HEK293 (cell line): ENCODE measurements around the gene APCDD1.

ENCODE experiments used
- ZNF121 ChIP-seq: fragments of 450-650 bp; formaldehyde crosslinking; IDR thresholded peaks from 2 replicates; pipeline ENCODE4 v1.5.1; 2016; ENCODE audit warnings: missing biosample characterization, missing genetic modification characterization
- TF ChIP-seq, protein P1 (sequence below): fragments of 450-650 bp; formaldehyde crosslinking; IDR thresholded peaks from 2 replicates; pipeline ENCODE4 v1.5.1; 2016; ENCODE audit warnings: missing biosample characterization, missing genetic modification characterization
- TF ChIP-seq, protein P2 (sequence below): fragments of 450-650 bp; formaldehyde crosslinking; IDR thresholded peaks from 2 replicates; pipeline ENCODE4 v1.5.1; 2016; ENCODE audit warnings: missing biosample characterization, missing genetic modification characterization
- TF ChIP-seq, protein P3 (sequence below): fragments of 450-650 bp; formaldehyde crosslinking; IDR thresholded peaks from 2 replicates; pipeline ENCODE4 v1.5.1; 2017; ENCODE audit warnings: missing biosample characterization, missing genetic modification characterization

DNA sequence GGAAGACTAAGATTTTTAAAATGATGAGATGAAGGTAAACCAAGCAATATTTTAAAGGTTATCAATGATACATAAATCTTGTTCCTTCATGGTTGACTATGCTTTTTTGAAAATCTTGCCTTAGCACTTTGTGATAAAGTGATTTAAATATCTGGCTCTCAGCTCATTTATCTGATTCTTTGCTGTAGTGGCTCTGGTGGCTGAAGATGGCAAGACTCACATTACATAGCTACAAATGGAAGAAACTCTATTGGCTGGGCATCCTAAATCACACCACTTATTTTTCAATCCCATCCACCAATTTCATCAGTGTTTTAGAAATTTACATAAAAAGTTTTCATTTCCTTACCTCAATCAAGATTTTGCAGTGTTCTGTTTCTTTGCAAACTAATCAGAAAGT lies 16.6 kb upstream of the APCDD1 start:
- TF ChIP-seq, protein P1, sequence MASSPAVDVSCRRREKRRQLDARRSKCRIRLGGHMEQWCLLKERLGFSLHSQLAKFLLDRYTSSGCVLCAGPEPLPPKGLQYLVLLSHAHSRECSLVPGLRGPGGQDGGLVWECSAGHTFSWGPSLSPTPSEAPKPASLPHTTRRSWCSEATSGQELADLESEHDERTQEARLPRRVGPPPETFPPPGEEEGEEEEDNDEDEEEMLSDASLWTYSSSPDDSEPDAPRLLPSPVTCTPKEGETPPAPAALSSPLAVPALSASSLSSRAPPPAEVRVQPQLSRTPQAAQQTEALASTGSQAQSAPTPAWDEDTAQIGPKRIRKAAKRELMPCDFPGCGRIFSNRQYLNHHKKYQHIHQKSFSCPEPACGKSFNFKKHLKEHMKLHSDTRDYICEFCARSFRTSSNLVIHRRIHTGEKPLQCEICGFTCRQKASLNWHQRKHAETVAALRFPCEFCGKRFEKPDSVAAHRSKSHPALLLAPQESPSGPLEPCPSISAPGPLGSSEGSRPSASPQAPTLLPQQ (tag by site-specific recombination): no peak
- no peak for TF ChIP-seq ZNF121 (tag by site-specific recombination)
- TF ChIP-seq, protein P2, sequence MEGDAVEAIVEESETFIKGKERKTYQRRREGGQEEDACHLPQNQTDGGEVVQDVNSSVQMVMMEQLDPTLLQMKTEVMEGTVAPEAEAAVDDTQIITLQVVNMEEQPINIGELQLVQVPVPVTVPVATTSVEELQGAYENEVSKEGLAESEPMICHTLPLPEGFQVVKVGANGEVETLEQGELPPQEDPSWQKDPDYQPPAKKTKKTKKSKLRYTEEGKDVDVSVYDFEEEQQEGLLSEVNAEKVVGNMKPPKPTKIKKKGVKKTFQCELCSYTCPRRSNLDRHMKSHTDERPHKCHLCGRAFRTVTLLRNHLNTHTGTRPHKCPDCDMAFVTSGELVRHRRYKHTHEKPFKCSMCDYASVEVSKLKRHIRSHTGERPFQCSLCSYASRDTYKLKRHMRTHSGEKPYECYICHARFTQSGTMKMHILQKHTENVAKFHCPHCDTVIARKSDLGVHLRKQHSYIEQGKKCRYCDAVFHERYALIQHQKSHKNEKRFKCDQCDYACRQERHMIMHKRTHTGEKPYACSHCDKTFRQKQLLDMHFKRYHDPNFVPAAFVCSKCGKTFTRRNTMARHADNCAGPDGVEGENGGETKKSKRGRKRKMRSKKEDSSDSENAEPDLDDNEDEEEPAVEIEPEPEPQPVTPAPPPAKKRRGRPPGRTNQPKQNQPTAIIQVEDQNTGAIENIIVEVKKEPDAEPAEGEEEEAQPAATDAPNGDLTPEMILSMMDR (tag by site-specific recombination): no peak
- TF ChIP-seq, protein P3, sequence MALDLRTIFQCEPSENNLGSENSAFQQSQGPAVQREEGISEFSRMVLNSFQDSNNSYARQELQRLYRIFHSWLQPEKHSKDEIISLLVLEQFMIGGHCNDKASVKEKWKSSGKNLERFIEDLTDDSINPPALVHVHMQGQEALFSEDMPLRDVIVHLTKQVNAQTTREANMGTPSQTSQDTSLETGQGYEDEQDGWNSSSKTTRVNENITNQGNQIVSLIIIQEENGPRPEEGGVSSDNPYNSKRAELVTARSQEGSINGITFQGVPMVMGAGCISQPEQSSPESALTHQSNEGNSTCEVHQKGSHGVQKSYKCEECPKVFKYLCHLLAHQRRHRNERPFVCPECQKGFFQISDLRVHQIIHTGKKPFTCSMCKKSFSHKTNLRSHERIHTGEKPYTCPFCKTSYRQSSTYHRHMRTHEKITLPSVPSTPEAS (tag by site-specific recombination): no peak
